ENCODE data around the gene NCDN.

The NCDN gene

GRCh38 chr1:35587736-35588135 is 30.1 kb downstream of the NCDN start:
- DNase-seq (ENCODE audit: insufficient read length, low spot score) (no peak), FAIRE-seq (no peak)
- TF ChIP-seq CTCF (IDR thresholded peaks at IDR 0.05; ENCODE audit: insufficient read depth, missing control alignments): no peak

DNA sequence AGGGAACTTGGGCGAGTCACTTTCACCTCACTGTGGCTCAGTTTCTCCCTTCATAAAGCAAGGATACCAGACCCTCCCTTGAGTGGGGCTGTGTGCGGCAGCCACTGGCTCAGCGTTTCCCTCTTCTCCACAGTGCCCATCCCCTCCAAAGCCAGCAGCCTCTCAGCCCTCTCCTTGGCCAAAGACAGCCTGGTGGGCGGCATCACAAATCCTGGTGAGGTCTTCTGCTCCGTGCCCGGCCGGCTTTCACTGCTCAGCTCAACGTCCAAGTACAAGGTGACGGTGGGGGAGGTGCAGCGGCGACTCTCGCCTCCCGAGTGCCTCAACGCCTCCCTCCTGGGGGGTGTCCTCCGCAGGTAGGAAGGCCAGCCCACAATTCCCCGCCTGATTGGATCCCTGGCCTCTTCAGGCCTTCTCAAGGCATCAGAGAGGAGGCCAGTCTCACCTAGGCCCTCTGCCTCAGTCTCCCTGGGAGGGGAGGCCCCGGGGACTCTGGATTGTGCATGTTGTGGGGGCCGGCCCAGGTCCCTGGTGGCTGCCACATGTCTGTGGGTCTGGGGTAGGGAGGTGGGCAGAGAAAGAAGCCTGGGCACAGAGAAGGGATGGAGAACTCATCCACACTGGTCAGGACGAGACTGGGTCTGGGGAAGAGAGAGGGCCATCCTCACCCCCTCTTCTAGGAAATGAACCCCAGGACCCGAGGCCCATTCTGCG is 30.8 kb downstream of the NCDN start:
- no peak for FAIRE-seq
- DNase-seq (ENCODE audit: insufficient read length, low spot score): no peak
- TF ChIP-seq CTCF (IDR thresholded peaks at IDR 0.05; ENCODE audit: insufficient read depth, missing control alignments): no peak

- FAIRE-seq (no peak), DNase-seq (ENCODE audit: insufficient read length, low spot score) (no peak)
- TF ChIP-seq CTCF (IDR thresholded peaks at IDR 0.05; ENCODE audit: insufficient read depth, missing control alignments): no peak
These were observed 32.2 kb downstream of the NCDN start for GRCh38 chr1:35589516-35590427.

- DNase-seq (ENCODE audit: insufficient read length, low spot score) (no peak), FAIRE-seq (no peak)
- no peak for TF ChIP-seq CTCF (IDR thresholded peaks at IDR 0.05; ENCODE audit: insufficient read depth, missing control alignments)
These were observed 33.0 kb downstream of the NCDN start for GRCh38 chr1:35590476-35591040.

DNA sequence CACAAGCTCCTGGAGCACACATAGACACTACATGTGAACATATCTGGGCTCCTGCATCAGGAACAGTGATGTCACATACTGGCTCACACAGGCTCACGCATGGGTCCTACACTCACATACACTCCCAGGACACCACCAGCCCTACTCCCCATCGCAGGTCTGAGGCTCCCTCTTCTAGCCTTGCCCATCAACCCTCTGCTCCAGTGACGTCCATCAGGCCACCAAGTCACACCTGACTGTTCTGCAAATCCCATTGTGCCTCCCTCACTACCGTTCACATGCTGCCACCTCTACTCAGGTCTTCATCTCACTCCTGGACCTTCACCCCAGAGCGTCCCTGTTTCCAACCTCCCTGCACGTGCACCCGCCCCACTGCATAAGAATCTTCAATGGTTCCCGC is 33.6 kb downstream of the NCDN start:
- no peak for FAIRE-seq
- no peak for DNase-seq (ENCODE audit: insufficient read length, low spot score)
- no peak for TF ChIP-seq CTCF (IDR thresholded peaks at IDR 0.05; ENCODE audit: insufficient read depth, missing control alignments)

DNA sequence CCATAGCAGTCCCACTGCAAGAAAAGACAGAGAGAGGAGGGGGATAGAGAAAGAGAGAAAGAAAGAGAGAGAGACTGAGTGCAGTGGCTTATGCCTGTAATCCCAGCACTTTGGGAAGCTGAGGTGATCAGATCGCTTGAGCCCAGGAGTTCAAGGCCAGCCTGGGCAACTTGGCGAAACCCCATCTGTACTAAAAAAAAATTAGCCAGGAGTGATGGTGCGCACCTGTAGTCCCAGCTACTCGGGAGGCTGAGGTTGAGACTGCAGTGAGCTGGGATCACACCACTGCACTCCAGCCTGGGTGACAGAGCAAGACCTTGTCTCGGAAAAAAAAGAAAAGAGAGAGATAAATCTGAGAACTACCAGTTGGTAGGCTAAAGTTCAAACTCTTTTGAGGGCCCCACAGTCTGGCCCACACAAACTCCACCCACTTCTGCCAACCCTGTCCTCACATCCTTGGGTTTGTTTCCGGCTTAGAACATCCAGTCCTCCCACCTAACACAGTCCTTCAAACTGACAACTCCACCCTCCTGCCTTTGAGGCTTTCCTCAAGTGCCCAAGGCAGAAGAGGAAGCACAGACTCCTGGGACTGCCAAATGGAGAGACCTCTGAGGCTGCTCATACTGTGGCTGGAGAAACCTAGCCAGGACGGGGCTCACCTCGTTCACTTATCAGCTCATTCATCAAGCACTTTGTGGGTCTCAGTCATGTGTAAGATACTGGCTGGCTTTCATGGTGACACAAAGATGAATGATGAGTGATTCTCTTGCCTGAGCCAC is 35.6 kb downstream of the NCDN start:
- no peak for DNase-seq (ENCODE audit: insufficient read length, low spot score)
- TF ChIP-seq CTCF (IDR thresholded peaks at IDR 0.05; ENCODE audit: insufficient read depth, missing control alignments): no peak

More for the DNA sequence above, 35.6 kb downstream of the NCDN start:
- FAIRE-seq: no peak

Data from D721Med (cell line).